Endothelial cell of umbilical vein (primary cell): ENCODE results near the gene AEBP1. TPM values are rescaled to one million over a fixed set of nuclear protein-coding genes. Genes with fewer than 3 reads are reported as not detected.

Experiments
- BruUV-seq: library from RNA; stranded (reverse); fragments of 400-500 nt; replicated peaks from 2 replicates; lab custom pipeline; 2021; lab: Mats Ljungman, UMichigan
- CTCF ChIA-PET: fragments of 300-600, 350-600 bp; sonication (Branson Sonifier 250); formaldehyde crosslinking; loops from one replicate; lab custom pipeline; 2021; ENCODE audit warnings: antibody characterized with exemption, inconsistent platforms; lab: Charles Lee
- POLR2A ChIA-PET: fragments of 300-600, 350-600 bp; sonication (Branson Sonifier 250); formaldehyde crosslinking; loops from one replicate; lab custom pipeline; 2021; ENCODE audit warnings: antibody characterized with exemption, inconsistent platforms; lab: Charles Lee
- DNase-seq: peaks from one replicate; pipeline ENCODE4 v3.0.0-alpha.2; 2011; ENCODE audit warnings: low read depth, low spot score
- FAIRE-seq: peaks from 2 replicates; lab custom pipeline; 2011; peaks lifted over from hg19 to GRCh38; lab: Jason Lieb, UNC
- H2AFZ ChIP-seq: 2 replicates; pipeline ENCODE4 v1.6.0; 2012; ENCODE audit warnings: low read depth, low read length, control low read depth, inconsistent platforms
- H3K27ac ChIP-seq: 2 replicates; pipeline ENCODE4 v1.5.1; 2011; ENCODE audit warnings: low read depth, mild to moderate bottlenecking, control low read depth, low read length, moderate library complexity; ENCODE audit not compliant: insufficient read depth
- H3K27me3 ChIP-seq, 2 experiments: 2 replicates each; pipeline versions ENCODE4 v1.6.0 to v1.6.1; 2011; ENCODE audit warnings: low read length in 2 of 2, mixed read lengths in 1 of 2; ENCODE audit not compliant: control insufficient read depth in 2 of 2, insufficient read depth in 2 of 2
- H3K36me3 ChIP-seq, 2 experiments: 2 replicates in 1 of 2; 3 replicates in 1 of 2; pipeline ENCODE4 v1.5.1; 2011; ENCODE audit warnings: low read length in 2 of 2, mild to moderate bottlenecking in 1 of 2, moderate library complexity in 1 of 2; ENCODE audit not compliant: control insufficient read depth in 2 of 2, insufficient read depth in 2 of 2; ENCODE audit errors: extremely low read depth in 1 of 2
- H3K4me1 ChIP-seq: 3 replicates; pipeline ENCODE4 v1.5.1; 2011; ENCODE audit warnings: mild to moderate bottlenecking, low read length; ENCODE audit not compliant: control insufficient read depth, insufficient read depth; ENCODE audit errors: extremely low read depth
- H3K4me2 ChIP-seq: 2 replicates; pipeline ENCODE4 v1.6.1; 2011; ENCODE audit warnings: low read length, control low read depth, mixed read lengths; ENCODE audit not compliant: insufficient read depth
- H3K4me3 ChIP-seq, 3 experiments: fragments of 200-600 bp in 1 of 3; sonication (generic), shearing (Covaris generic) in 1 of 3; replicated peaks in 1 of 3; 2 replicates each; pipeline ENCODE4 v1.5.1; 2011 to 2016; ENCODE audit warnings: control low read depth in 3 of 3, low read length in 3 of 3, mild to moderate bottlenecking in 2 of 3, inconsistent platforms in 1 of 3, low read depth in 1 of 3, moderate library complexity in 1 of 3; ENCODE audit not compliant: insufficient read depth in 1 of 3
- H3K79me2 ChIP-seq: 2 replicates; pipeline ENCODE4 v1.6.0; 2012; ENCODE audit warnings: low read length, inconsistent platforms; ENCODE audit not compliant: control insufficient read depth, insufficient read depth
- H3K9ac ChIP-seq: replicated peaks from 2 replicates; pipeline ENCODE3; 2011; ENCODE audit warnings: low read length, control low read depth; ENCODE audit not compliant: insufficient read depth; ENCODE audit errors: extremely low read depth
- H3K9me1 ChIP-seq: replicated peaks from 3 replicates; pipeline ENCODE4 v1.6.0; 2011; ENCODE audit warnings: mild to moderate bottlenecking, low read length; ENCODE audit not compliant: control insufficient read depth, insufficient read depth; ENCODE audit errors: extremely low read depth
- H3K9me3 ChIP-seq: replicated peaks from 2 replicates; pipeline ENCODE4 v1.5.1; 2012; ENCODE audit warnings: low read length, inconsistent platforms; ENCODE audit not compliant: control insufficient read depth, insufficient read depth
- H4K20me1 ChIP-seq: replicated peaks from 2 replicates; pipeline ENCODE3; 2011; ENCODE audit warnings: mild to moderate bottlenecking, low read length; ENCODE audit not compliant: control insufficient read depth, insufficient read depth; ENCODE audit errors: extremely low read depth
- EZH2 ChIP-seq: IDR thresholded peaks from 2 replicates; pipeline ENCODE4 v1.6.1; 2012; ENCODE audit warnings: borderline replicate concordance, low read depth, mild to moderate bottlenecking, moderate library complexity, low read length, inconsistent platforms; ENCODE audit not compliant: severe bottlenecking
- FOS ChIP-seq: IDR thresholded peaks from 2 replicates; pipeline ENCODE4 v1.6.1; 2011; ENCODE audit warnings: mild to moderate bottlenecking, low read length, moderate library complexity, borderline replicate concordance; ENCODE audit not compliant: insufficient read depth
- GATA2 ChIP-seq: IDR thresholded peaks from 2 replicates; pipeline ENCODE4 v1.7.0; 2011; ENCODE audit warnings: low read depth, mild to moderate bottlenecking, moderate library complexity, mixed read lengths, low read length; ENCODE audit not compliant: insufficient read length, insufficient read depth
- JUN ChIP-seq: IDR thresholded peaks from 2 replicates; pipeline ENCODE4 v1.6.1; 2011; ENCODE audit warnings: borderline replicate concordance, low read depth; ENCODE audit not compliant: insufficient read length, insufficient read depth
- MYC ChIP-seq: IDR thresholded peaks from one replicate; pipeline ENCODE4 v1.6.1; 2011; ENCODE audit warnings: mild to moderate bottlenecking, low read depth, low read length
- POLR2A ChIP-seq: IDR thresholded peaks from 2 replicates; pipeline ENCODE4 v1.6.1; 2012; ENCODE audit warnings: low read depth, mild to moderate bottlenecking, control low read depth, low read length
- POLR2AphosphoS5 ChIP-seq: IDR thresholded peaks from 2 replicates; pipeline ENCODE4 v1.6.1; 2012; ENCODE audit warnings: low read depth, mild to moderate bottlenecking, control low read depth, low read length, moderate library complexity; ENCODE audit not compliant: insufficient read depth
- dilution Hi-C: fragments of 300-500 bp; cut with MboI; formaldehyde crosslinking; loops from one replicate; pipeline ENCODE4 v1.15.0; 2019; ENCODE audit warnings: low sequenced_read_pairs; ENCODE audit not compliant: extremely low pct_ligation_motif_present
- intact Hi-C: fragments of 100-400 bp; cut with micrococcal nuclease; formaldehyde crosslinking; loops from one replicate; pipeline ENCODE4 v1.10.0; 2022
- polyA plus RNA-seq, 4 experiments: library from polyadenylated mRNA; depleted of rRNA in 3 of 4; stranded (reverse) in 3 of 4; unstranded in 1 of 4; fragments of >200 nt; gene quantifications; 2 replicates each; pipeline versions ENCODE4 v1.2.1 to v1.2.3, GENCODE V29; 2011 to 2012; ENCODE audit warnings: missing spikeins in 1 of 4
- total RNA-seq: library from RNA; stranded (reverse); gene quantifications from 2 replicates; pipeline ENCODE4 v1.2.3, GENCODE V29; 2021
- TF ChIP-seq, protein P1 (sequence below): IDR thresholded peaks from 2 replicates; pipeline ENCODE4 v1.6.1; 2011; ENCODE audit not compliant: insufficient read depth, insufficient read length
- TF ChIP-seq, protein P2 (sequence below), 2 donors: IDR thresholded peaks; 1 replicate in 1 of 2; 2 replicates in 1 of 2; pipeline ENCODE4 v1.5.1; 2011; ENCODE audit warnings: low read length in 2 of 2, mild to moderate bottlenecking in 2 of 2, moderate library complexity in 2 of 2, control low read depth in 1 of 2, inconsistent platforms in 1 of 2, low read depth in 1 of 2; ENCODE audit not compliant: insufficient read depth in 1 of 2; ENCODE audit errors: extremely low read depth in 1 of 2

AEBP1 gene
- total and polyA plus RNA-seq, 2 donors (not counting 3 experiments of a cell fraction or from before 2014, with no cell fraction given): 20.6 to 48.0 TPM

DNA sequence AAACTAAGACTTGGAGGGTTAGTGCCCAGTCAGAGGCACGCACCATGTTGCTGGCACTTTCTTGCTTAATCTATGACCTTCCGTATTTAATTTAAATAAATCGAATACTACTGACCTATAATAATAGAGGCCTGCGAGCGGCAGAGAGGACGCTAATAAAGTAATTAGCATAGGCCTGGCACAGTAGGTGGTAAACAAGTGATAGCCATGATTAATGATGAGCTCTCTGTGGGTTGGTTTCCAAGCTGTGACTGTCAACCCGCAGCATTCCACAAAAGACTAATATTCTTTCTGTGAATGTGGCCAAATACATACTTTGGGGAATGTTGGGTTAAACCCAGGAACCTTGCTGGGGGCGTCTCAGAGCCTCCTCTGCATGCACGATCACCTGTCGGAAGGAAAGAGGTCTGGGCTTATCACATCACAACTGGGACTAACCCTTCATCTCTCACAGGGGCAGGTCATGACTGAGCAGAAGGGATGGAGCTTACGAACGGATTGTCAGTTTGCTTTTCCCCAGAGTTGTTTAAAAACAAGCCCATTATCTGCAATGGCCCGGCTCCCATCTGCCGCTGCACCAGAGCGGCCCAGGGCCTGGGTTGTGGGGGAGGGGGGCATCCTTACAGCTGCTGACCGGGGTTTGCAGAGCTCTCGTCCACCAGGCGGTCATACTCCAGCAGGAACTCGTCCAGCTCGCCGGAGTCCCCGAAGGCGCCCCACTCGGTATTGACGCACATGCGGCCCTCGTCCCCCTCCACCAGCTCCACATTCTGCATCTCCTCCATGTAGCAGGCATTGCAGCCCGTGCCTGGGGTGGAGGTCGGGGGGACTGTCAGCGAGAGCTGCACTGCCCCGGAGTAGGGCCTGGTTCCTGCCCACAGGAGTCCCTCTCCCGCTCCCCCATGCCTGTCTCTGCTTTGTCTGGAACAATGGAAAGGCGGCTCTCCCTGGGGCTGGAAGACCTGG lies 43.2 kb downstream of the AEBP1 start:
- Histone ChIP-seq H3K9me1 (no peaks in the 10 kb centered on the region), H3K27me3 (peaks cover 29% of the 10 kb centered on the region in 2 experiments), H3K4me2 (no peak overlapping the region), H3K9ac (no peak overlapping the region), H3K36me3 (no peaks in the 10 kb centered on the region), H4K20me1 (no peaks in the 10 kb centered on the region), H3K4me1 (no peaks in the 10 kb centered on the region), H3K9me3 (no peaks in the 10 kb centered on the region), H3K4me3 (no peak overlapping the region), H3K79me2 (no peaks in the 10 kb centered on the region), H2AFZ (no peak overlapping the region), H3K27ac (no peak overlapping the region)
- dilution Hi-C loops: no loop called here
- ChIA-PET CTCF (interaction anchor here (0.8 to 1.5 kb wide), 6 partner anchors 9 to 131 kb away, joined by 3 to 6 read pairs (median 4); no protein-coding TSS in a partner anchor), POLR2A (no interaction called here)
- FAIRE-seq: no peak
- intact Hi-C loops: no loop called here
- TF ChIP-seq POLR2AphosphoS5 (no peak), MYC (no peak), JUN (no peak), POLR2A (no peak), FOS (no peak), GATA2 (no peak), EZH2 (no peak)
- TF ChIP-seq, protein P1, sequence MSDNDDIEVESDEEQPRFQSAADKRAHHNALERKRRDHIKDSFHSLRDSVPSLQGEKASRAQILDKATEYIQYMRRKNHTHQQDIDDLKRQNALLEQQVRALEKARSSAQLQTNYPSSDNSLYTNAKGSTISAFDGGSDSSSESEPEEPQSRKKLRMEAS: no peak
- TF ChIP-seq, protein P2, sequence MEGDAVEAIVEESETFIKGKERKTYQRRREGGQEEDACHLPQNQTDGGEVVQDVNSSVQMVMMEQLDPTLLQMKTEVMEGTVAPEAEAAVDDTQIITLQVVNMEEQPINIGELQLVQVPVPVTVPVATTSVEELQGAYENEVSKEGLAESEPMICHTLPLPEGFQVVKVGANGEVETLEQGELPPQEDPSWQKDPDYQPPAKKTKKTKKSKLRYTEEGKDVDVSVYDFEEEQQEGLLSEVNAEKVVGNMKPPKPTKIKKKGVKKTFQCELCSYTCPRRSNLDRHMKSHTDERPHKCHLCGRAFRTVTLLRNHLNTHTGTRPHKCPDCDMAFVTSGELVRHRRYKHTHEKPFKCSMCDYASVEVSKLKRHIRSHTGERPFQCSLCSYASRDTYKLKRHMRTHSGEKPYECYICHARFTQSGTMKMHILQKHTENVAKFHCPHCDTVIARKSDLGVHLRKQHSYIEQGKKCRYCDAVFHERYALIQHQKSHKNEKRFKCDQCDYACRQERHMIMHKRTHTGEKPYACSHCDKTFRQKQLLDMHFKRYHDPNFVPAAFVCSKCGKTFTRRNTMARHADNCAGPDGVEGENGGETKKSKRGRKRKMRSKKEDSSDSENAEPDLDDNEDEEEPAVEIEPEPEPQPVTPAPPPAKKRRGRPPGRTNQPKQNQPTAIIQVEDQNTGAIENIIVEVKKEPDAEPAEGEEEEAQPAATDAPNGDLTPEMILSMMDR (IDR thresholded peaks at IDR 0.05; ENCODE audit: extremely low read depth in 1 of 2, insufficient read depth in 1 of 2, low read depth in 1 of 2, low read length in 2 of 2): no peak
- no TSS peak for BruUV-seq
- no peak for DNase-seq
